Urinary bladder (tissue), 4 donors: ENCODE data around the gene SPAAR. TPM values are rescaled to one million over a fixed set of nuclear protein-coding genes. Genes with fewer than 3 reads are reported as not detected.
"Not testable (repeated sequence)": the region's sequence is repeated elsewhere in the genome, so short reads cannot be mapped to it uniquely, and the experiment has no call there.

Source experiments
- DNase-seq: peaks from one replicate; pipeline ENCODE4 v3.0.0-alpha.2; 2015; ENCODE audit errors: extremely low spot score
- H3K27ac ChIP-seq: one replicate; pipeline ENCODE4 v1.5.1; 2013; ENCODE audit warnings: low read depth, mild to moderate bottlenecking, moderate library complexity
- H3K36me3 ChIP-seq: one replicate; pipeline ENCODE4 v1.6.1; 2013; ENCODE audit warnings: mild to moderate bottlenecking, moderate library complexity; ENCODE audit not compliant: insufficient read depth
- H3K4me1 ChIP-seq: one replicate; pipeline ENCODE4 v1.6.1; 2013; ENCODE audit warnings: mild to moderate bottlenecking, moderate library complexity; ENCODE audit not compliant: insufficient read depth
- H3K4me3 ChIP-seq: one replicate; pipeline ENCODE4 v1.5.1; 2013; ENCODE audit warnings: low read depth, low read length
- WGBS: extraction: QIAGEN DNeasy Blood & Tissue Kit; methylation state at CpG from one replicate; pipeline ENCODE4 v1.1.7; 2013; 5-methylcytosine and 5-hydroxymethylcytosine counted together
- polyA plus RNA-seq: library from polyadenylated mRNA; stranded (reverse); fragments of 200-250 nt; gene quantifications from one replicate; pipeline ENCODE4 v1.2.3, GENCODE V29; 2013
- total RNA-seq: library from RNA; depleted of rRNA; stranded (reverse); fragments of >200 nt; gene quantifications from one replicate; pipeline ENCODE4 v1.2.3, GENCODE V29; 2014
- donor health status: healthy with polysubstance abuse.
- donor health status: healthy.

Gene SPAAR
- total and polyA plus RNA-seq, 2 donors = 1.4 TPM; not detected in 1

- no peak for DNase-seq
- Histone ChIP-seq H3K27ac (no peak overlapping the region), H3K36me3 (no peaks in the 10 kb centered on the region), H3K4me1 (no peaks in the 10 kb centered on the region), H3K4me3 (no peak overlapping the region)
- WGBS = 51% methylated on average over 3 of the region's 3 CpGs
Measured at GRCh38 chr9:35882996-35883395, 26.3 kb upstream of the SPAAR start.

GRCh38 chr9:35884908-35885307, 24.4 kb upstream of the SPAAR start:
- not testable (repeated sequence) for H3K4me3 ChIP-seq, H3K27ac ChIP-seq, H3K4me1 ChIP-seq, DNase-seq, H3K36me3 ChIP-seq
- WGBS = 82% methylated on average over 3 of the region's 3 CpGs

- no peak overlapping the region for H3K4me3 ChIP-seq
- H3K36me3 ChIP-seq = no peaks in the 10 kb centered on the region
- WGBS = 78% methylated on average over 3 of the region's 3 CpGs
- no peak for DNase-seq
- no peak overlapping the region for H3K27ac ChIP-seq
- H3K4me1 ChIP-seq = no peaks in the 10 kb centered on the region
Measured at GRCh38 chr9:35891646-35892045, 17.6 kb upstream of the SPAAR start.

GRCh38 chr9:35892051-35892450, 17.2 kb upstream of the SPAAR start:
- WGBS = 82% methylated on average over 1 of the region's 1 CpG
- Histone ChIP-seq H3K4me1 (no peaks in the 10 kb centered on the region), H3K36me3 (no peaks in the 10 kb centered on the region), H3K27ac (no peak overlapping the region), H3K4me3 (no peak overlapping the region)
- no peak for DNase-seq

- WGBS = 88% methylated on average over 2 of the region's 2 CpGs
Measured at GRCh38 chr9:35896570-35896969, 12.7 kb upstream of the SPAAR start.

GRCh38 chr9:35897376-35898099, 11.8 kb upstream of the SPAAR start:
- not testable (repeated sequence) for H3K4me3 ChIP-seq, DNase-seq, H3K4me1 ChIP-seq, H3K36me3 ChIP-seq, H3K27ac ChIP-seq
- WGBS = 84% methylated on average over 7 of the region's 7 CpGs

More at GRCh38 chr9:35896570-35896969, 12.7 kb upstream of the SPAAR start:
- no peaks in the 10 kb centered on the region for H3K36me3 ChIP-seq
- H3K4me3 ChIP-seq = no peak overlapping the region
- no peak overlapping the region for H3K27ac ChIP-seq
- no peaks in the 10 kb centered on the region for H3K4me1 ChIP-seq
- no peak for DNase-seq

- Histone ChIP-seq H3K27ac (no peak overlapping the region), H3K4me1 (no peaks in the 10 kb centered on the region), H3K4me3 (no peak overlapping the region), H3K36me3 (no peaks in the 10 kb centered on the region)
- DNase-seq = no peak
Measured at GRCh38 chr9:35898337-35898736, 11.0 kb upstream of the SPAAR start.

- Histone ChIP-seq H3K4me1 (no peaks in the 10 kb centered on the region), H3K36me3 (no peaks in the 10 kb centered on the region), H3K4me3 (no peak overlapping the region), H3K27ac (no peak overlapping the region)
- 92% methylated on average over 2 of the region's 2 CpGs for WGBS
- DNase-seq = no peak
Measured at GRCh38 chr9:35899021-35899420, 10.3 kb upstream of the SPAAR start.

GRCh38 chr9:35903049-35903448, 6.2 kb upstream of the SPAAR start:
- Histone ChIP-seq H3K36me3 (no peaks in the 10 kb centered on the region), H3K4me1 (no peaks in the 10 kb centered on the region), H3K4me3 (no peak overlapping the region), H3K27ac (no peak overlapping the region)
- 34% methylated on average over 3 of the region's 3 CpGs for WGBS
- peak; percentile 52 for DNase-seq

GRCh38 chr9:35904338-35904737, 5.0 kb upstream of the SPAAR start:
- WGBS = 79% methylated on average over 8 of the region's 8 CpGs
- H3K4me1 ChIP-seq = peaks cover 3% of the 10 kb centered on the region
- no peak for DNase-seq
- no peaks in the 10 kb centered on the region for H3K36me3 ChIP-seq
- H3K4me3 ChIP-seq = no peak overlapping the region
- H3K27ac ChIP-seq = no peak overlapping the region

GRCh38 chr9:35905051-35905781, 4.1 kb upstream of the SPAAR start:
- no peaks in the 10 kb centered on the region for H3K36me3 ChIP-seq
- H3K27ac ChIP-seq = peak overlapping the region; percentile 85
- H3K4me3 ChIP-seq = no peak overlapping the region
- DNase-seq = no peak
- WGBS = 63% methylated on average over 8 of the region's 8 CpGs
- peaks cover 3% of the 10 kb centered on the region for H3K4me1 ChIP-seq

GRCh38 chr9:35905912-35906679, 3.2 kb upstream of the SPAAR start, which contains the start of gene HRCT1:
HRCT1 (plus strand) TSS chr9:35906202; CDS start chr9:35906288, 86 bp downstream.
- peaks cover 3% of the 10 kb centered on the region for H3K4me1 ChIP-seq
- DNase-seq = peak; percentile 78
- WGBS = 48% methylated on average over 30 of the region's 30 CpGs

GRCh38 chr9:35906923-35907699, 2.2 kb upstream of the SPAAR start:
- H3K4me3 ChIP-seq = no peak overlapping the region
- peak overlapping the region; percentile 88 for H3K27ac ChIP-seq
- H3K4me1 ChIP-seq = peaks cover 3% of the 10 kb centered on the region
- DNase-seq = no peak
- WGBS = 29% methylated on average over 14 of the region's 14 CpGs
- H3K36me3 ChIP-seq = no peaks in the 10 kb centered on the region

More at GRCh38 chr9:35905912-35906679, 3.2 kb upstream of the SPAAR start, which contains the start of gene HRCT1:
- Histone ChIP-seq H3K27ac (peak within 1 kb of the TSS; percentile 85), H3K4me3 (no peak within 1 kb of the TSS), H3K36me3 (no peaks in the 10 kb centered on the region)
